HepG2 (cell line): ENCODE results near the gene HSP90AB1. TPM values are rescaled to one million over a fixed set of nuclear protein-coding genes. Genes with fewer than 3 reads are reported as not detected.

ENCODE experiments used
- CREB3 ChIP-seq: sonication (generic); formaldehyde crosslinking; IDR thresholded peaks from 2 replicates; pipeline ENCODE4 v1.5.0; 2020; ENCODE audit warnings: missing genetic modification reagents
- EP300 ChIP-seq, 3 experiments: sonication (generic) in 1 of 3; formaldehyde crosslinking in 1 of 3; IDR thresholded peaks; 2 replicates each; pipeline versions ENCODE4 v1.5.1 to v1.6.1; 2011 to 2020; ENCODE audit warnings: low read depth in 2 of 3, low read length in 2 of 3, borderline replicate concordance in 1 of 3, improper control_type of control experiment in 1 of 3, mild to moderate bottlenecking in 1 of 3, missing genetic modification reagents in 1 of 3, moderate library complexity in 1 of 3
- FOXO1 ChIP-seq: sonication (generic); formaldehyde crosslinking; IDR thresholded peaks from 2 replicates; pipeline ENCODE4 v1.4.0; 2020; ENCODE audit warnings: missing genetic modification reagents
- MTA3 ChIP-seq: sonication (generic); formaldehyde crosslinking; IDR thresholded peaks from 2 replicates; pipeline ENCODE4 v1.4.0; 2020; ENCODE audit warnings: missing genetic modification reagents
- PRMT3 ChIP-seq: sonication (generic); formaldehyde crosslinking; IDR thresholded peaks from 2 replicates; pipeline ENCODE4 v1.8.1; 2022; ENCODE audit warnings: low read depth, mild to moderate bottlenecking, moderate library complexity, missing genetic modification reagents, borderline replicate concordance
- RERE ChIP-seq: IDR thresholded peaks from 2 replicates; pipeline ENCODE4 v1.6.1; 2016; ENCODE audit warnings: low read depth, missing genetic modification reagents, missing compliant biosample characterization
- U2AF2 ChIP-seq: fragments of 200-400 bp; formaldehyde crosslinking; IDR thresholded peaks from 2 replicates; pipeline ENCODE4 v1.6.1; 2017; ENCODE audit warnings: low read depth, mild to moderate bottlenecking, low read length
- ZMYM2 ChIP-seq: sonication (generic); formaldehyde crosslinking; IDR thresholded peaks from 2 replicates; pipeline ENCODE4 v1.8.0; 2022; ENCODE audit warnings: mild to moderate bottlenecking, missing genetic modification reagents
- ZNF33A ChIP-seq: sonication (generic); formaldehyde crosslinking; IDR thresholded peaks from 2 replicates; pipeline ENCODE4 v1.5.1; 2020; ENCODE audit warnings: missing genetic modification reagents, mild to moderate bottlenecking, moderate library complexity, borderline replicate concordance
- ZNF430 ChIP-seq: sonication (generic); formaldehyde crosslinking; IDR thresholded peaks from 2 replicates; pipeline ENCODE4 v1.9.0; 2021; ENCODE audit warnings: mild to moderate bottlenecking, missing genetic modification reagents
- ZNF543 ChIP-seq: sonication (generic); formaldehyde crosslinking; IDR thresholded peaks from 2 replicates; pipeline ENCODE4 v1.4.0; 2020; ENCODE audit warnings: mild to moderate bottlenecking, missing genetic modification reagents
- ZNF616 ChIP-seq: sonication (generic); formaldehyde crosslinking; IDR thresholded peaks from 2 replicates; pipeline ENCODE4 v1.5.0; 2020; ENCODE audit warnings: low read depth, mild to moderate bottlenecking, missing genetic modification reagents
- ZNF703 ChIP-seq: sonication (generic); formaldehyde crosslinking; IDR thresholded peaks from 2 replicates; pipeline ENCODE4 v1.5.1; 2020; ENCODE audit warnings: missing genetic modification reagents, mild to moderate bottlenecking, moderate library complexity, borderline replicate concordance
- polyA plus RNA-seq, 8 experiments: library from polyadenylated mRNA; depleted of rRNA in 3 of 8; stranded (reverse) in 7 of 8; unstranded in 1 of 8; fragments of >200 nt; fragmentation: Illumina TruSeq in 4 of 8; extraction: Trizol in 4 of 8; gene quantifications; 2 replicates each; pipeline versions ENCODE4 v1.2.1 to v1.2.3, GENCODE V29; 2011 to 2016; ENCODE audit warnings: low read depth in 4 of 8, missing spikeins in 1 of 8, mixed read lengths in 1 of 8; ENCODE audit not compliant: insufficient read depth in 1 of 8
- total RNA-seq, 5 experiments: library from RNA; depleted of rRNA; stranded (reverse); fragments of >200 nt; fragmentation: Illumina TruSeq; extraction: Trizol; gene quantifications; 2 replicates each; pipeline ENCODE4 v1.2.3, GENCODE V29; 2016; ENCODE audit warnings: low read depth in 1 of 5
- TF ChIP-seq, protein P1 (sequence below): sonication (generic); formaldehyde crosslinking; IDR thresholded peaks from 2 replicates; pipeline ENCODE4 v1.4.0; 2020; ENCODE audit warnings: mild to moderate bottlenecking, missing genetic modification reagents
- TF ChIP-seq, protein P2 (sequence below): sonication (generic); formaldehyde crosslinking; IDR thresholded peaks from 2 replicates; pipeline ENCODE4 v1.4.0; 2020; ENCODE audit warnings: missing genetic modification reagents
- TF ChIP-seq, protein P3 (sequence below): sonication (generic); formaldehyde crosslinking; IDR thresholded peaks from 2 replicates; pipeline ENCODE4 v1.5.0; 2020; ENCODE audit warnings: mild to moderate bottlenecking, missing genetic modification reagents

HSP90AB1 gene
- total and polyA plus RNA-seq, 2 of the 13 experiments (the other 11 are each of a cell fraction or from before 2014, with no cell fraction given): 1,325 to 1,472 TPM

DNA sequence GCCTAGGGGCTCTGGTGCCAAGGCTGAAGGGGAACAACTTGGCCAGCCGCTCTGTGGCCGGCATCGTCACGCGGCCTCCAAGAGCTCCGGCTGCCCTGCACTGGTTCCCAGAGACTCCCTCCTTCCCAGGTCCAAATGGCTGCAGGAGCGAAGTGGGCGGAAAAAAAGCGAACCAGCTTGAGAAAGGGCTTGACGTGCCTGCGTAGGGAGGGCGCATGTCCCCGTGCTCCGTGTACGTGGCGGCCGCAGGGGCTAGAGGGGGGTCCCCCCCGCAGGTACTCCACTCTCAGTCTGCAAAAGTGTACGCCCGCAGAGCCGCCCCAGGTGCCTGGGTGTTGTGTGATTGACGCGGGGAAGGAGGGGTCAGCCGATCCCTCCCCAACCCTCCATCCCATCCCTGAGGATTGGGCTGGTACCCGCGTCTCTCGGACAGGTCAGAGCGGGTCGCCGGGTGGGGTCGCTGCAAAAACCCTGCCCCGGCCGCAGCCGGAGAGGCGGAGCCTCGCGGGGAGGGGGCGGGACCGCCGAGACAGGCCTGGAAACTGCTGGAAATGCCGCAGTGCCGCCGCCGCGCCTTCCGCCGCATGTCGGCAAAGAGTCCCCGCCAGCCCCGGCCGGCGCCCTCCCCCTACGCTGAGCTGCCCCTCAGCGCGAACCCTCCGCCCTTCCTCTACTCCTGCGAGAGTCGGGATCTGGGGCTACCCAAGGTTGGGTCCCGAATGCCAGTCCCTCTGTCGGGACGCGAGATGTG is 814 bp upstream of the HSP90AB1 start (continued):
- TF ChIP-seq ZNF543 (CRISPR knock-in tag) (peak; percentile 54), ZNF430 (CRISPR knock-in tag) (peak; percentile 96), ZNF703 (CRISPR knock-in tag) (no peak), ZNF616 (CRISPR knock-in tag) (peak; percentile 74; the same call in 1 of the 2 replicates), EP300 (IDR thresholded peaks at IDR 0.05; ENCODE audit: low read depth in 2 of 2, low read length in 2 of 2) (peak; percentile 59 to 85; a peak in 3 of 4 replicates), EP300 (CRISPR knock-in tag; IDR thresholded peaks at IDR 0.05; ENCODE audit: borderline replicate concordance) (no peak; the same call in 1 of the 2 replicates), RERE (CRISPR knock-in tag) (no peak), MTA3 (CRISPR knock-in tag) (no peak), ZNF33A (CRISPR knock-in tag) (peak; percentile 89; the same call in 1 of the 2 replicates), U2AF2 (peak; percentile 77; the same call in 1 of the 2 replicates), CREB3 (CRISPR knock-in tag) (peak; percentile 56; the same call in 1 of the 2 replicates), PRMT3 (CRISPR knock-in tag) (no peak), FOXO1 (CRISPR knock-in tag) (peak; percentile 39), ZMYM2 (CRISPR knock-in tag) (0 out of 2 replicates have a peak, but pooled peaks have one; percentile 51)
- TF ChIP-seq, protein P1, sequence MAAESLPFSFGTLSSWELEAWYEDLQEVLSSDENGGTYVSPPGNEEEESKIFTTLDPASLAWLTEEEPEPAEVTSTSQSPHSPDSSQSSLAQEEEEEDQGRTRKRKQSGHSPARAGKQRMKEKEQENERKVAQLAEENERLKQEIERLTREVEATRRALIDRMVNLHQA (CRISPR knock-in tag): no peak
- TF ChIP-seq, protein P2, sequence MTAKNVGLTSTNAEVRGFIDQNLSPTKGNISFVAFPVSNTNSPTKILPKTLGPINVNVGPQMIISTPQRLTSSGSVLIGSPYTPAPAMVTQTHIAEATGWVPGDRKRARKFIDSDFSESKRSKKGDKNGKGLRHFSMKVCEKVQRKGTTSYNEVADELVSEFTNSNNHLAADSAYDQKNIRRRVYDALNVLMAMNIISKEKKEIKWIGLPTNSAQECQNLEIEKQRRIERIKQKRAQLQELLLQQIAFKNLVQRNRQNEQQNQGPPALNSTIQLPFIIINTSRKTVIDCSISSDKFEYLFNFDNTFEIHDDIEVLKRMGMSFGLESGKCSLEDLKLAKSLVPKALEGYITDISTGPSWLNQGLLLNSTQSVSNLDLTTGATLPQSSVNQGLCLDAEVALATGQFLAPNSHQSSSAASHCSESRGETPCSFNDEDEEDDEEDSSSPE (CRISPR knock-in tag): peak; percentile 86
- TF ChIP-seq, protein P3, sequence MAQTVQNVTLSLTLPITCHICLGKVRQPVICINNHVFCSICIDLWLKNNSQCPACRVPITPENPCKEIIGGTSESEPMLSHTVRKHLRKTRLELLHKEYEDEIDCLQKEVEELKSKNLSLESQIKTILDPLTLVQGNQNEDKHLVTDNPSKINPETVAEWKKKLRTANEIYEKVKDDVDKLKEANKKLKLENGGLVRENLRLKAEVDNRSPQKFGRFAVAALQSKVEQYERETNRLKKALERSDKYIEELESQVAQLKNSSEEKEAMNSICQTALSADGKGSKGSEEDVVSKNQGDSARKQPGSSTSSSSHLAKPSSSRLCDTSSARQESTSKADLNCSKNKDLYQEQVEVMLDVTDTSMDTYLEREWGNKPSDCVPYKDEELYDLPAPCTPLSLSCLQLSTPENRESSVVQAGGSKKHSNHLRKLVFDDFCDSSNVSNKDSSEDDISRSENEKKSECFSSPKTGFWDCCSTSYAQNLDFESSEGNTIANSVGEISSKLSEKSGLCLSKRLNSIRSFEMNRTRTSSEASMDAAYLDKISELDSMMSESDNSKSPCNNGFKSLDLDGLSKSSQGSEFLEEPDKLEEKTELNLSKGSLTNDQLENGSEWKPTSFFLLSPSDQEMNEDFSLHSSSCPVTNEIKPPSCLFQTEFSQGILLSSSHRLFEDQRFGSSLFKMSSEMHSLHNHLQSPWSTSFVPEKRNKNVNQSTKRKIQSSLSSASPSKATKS (CRISPR knock-in tag): peak; percentile 93
